Measurements from ENCODE around the gene RPL31.

DNA sequence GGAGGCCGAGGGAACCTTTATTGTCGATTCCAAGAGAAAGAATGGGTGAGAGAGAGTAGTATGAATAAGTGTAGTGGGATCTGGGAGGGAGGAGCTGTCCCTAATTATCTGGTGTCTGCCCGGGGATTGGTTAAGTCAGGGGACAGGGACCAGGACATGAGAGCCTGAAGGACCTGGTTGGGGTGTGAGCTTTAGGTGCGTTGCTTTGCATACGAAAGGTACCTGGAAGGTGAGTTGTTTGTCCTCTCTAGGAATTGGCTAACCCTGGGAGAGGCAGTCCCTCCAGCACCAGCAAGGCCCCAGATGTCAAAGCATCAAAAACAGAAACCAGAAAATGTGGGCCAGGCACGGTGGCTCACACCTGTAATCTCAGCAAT, 48.1 kb upstream of the RPL31 start:
- TF ChIP-seq, protein P1, sequence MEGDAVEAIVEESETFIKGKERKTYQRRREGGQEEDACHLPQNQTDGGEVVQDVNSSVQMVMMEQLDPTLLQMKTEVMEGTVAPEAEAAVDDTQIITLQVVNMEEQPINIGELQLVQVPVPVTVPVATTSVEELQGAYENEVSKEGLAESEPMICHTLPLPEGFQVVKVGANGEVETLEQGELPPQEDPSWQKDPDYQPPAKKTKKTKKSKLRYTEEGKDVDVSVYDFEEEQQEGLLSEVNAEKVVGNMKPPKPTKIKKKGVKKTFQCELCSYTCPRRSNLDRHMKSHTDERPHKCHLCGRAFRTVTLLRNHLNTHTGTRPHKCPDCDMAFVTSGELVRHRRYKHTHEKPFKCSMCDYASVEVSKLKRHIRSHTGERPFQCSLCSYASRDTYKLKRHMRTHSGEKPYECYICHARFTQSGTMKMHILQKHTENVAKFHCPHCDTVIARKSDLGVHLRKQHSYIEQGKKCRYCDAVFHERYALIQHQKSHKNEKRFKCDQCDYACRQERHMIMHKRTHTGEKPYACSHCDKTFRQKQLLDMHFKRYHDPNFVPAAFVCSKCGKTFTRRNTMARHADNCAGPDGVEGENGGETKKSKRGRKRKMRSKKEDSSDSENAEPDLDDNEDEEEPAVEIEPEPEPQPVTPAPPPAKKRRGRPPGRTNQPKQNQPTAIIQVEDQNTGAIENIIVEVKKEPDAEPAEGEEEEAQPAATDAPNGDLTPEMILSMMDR (IDR thresholded peaks at IDR 0.05; ENCODE audit: insufficient read depth, low read length): no peak
- TF ChIP-seq POLR2AphosphoS5 (IDR thresholded peaks at IDR 0.05; ENCODE audit: low read depth): no peak
- no peak for TF ChIP-seq SPI1 (IDR thresholded peaks at IDR 0.05; ENCODE audit: borderline replicate concordance, low read depth)
